HG03064 (cell line): ENCODE results near the gene TRMT44.
A peak's percentile ranks its signal among the peaks of the same experiment; 100 is the strongest.

Experiments used
- ATAC-seq: cut with Tn5 transposase; IDR thresholded peaks from one replicate; pipeline ENCODE4 v1.9.1; 2021; ENCODE audit warnings: low read depth; ENCODE audit not compliant: unreplicated experiment

TRMT44 gene, protein sequence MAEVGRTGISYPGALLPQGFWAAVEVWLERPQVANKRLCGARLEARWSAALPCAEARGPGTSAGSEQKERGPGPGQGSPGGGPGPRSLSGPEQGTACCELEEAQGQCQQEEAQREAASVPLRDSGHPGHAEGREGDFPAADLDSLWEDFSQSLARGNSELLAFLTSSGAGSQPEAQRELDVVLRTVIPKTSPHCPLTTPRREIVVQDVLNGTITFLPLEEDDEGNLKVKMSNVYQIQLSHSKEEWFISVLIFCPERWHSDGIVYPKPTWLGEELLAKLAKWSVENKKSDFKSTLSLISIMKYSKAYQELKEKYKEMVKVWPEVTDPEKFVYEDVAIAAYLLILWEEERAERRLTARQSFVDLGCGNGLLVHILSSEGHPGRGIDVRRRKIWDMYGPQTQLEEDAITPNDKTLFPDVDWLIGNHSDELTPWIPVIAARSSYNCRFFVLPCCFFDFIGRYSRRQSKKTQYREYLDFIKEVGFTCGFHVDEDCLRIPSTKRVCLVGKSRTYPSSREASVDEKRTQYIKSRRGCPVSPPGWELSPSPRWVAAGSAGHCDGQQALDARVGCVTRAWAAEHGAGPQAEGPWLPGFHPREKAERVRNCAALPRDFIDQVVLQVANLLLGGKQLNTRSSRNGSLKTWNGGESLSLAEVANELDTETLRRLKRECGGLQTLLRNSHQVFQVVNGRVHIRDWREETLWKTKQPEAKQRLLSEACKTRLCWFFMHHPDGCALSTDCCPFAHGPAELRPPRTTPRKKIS

GRCh38 chr4:8440492-8441311 is at the start of gene TRMT44, which contains the start of gene ACOX3:
Gene TRMT44 (plus strand): TSS chr4:8440777. CDS start chr4:8440823, 46 bp downstream.
Gene ACOX3 (minus strand): TSS chr4:8440723. CDS start chr4:8416521, 24,202 bp downstream.
- peak; percentile 90 for ATAC-seq

DNA sequence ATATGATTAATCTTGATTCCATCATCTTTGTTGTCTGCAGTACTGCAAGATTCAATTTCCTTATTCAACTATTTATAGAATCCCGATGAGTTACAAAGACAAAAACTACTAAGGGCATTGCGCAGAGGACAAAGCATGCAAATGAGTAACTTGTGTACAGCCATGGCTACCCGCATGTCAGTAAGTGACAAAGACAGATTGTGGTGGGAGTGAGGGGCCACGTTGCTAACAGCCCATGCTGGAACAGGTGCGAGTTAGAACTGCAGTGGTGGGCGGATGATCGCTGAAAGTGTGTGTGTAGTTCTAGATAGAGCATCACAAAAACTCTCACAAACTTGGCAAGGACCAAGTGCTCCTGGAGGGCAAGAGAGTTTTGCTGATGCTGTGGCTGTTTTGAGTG is 49.5 kb upstream of the TRMT44 start:
- ATAC-seq = no peak

DNA sequence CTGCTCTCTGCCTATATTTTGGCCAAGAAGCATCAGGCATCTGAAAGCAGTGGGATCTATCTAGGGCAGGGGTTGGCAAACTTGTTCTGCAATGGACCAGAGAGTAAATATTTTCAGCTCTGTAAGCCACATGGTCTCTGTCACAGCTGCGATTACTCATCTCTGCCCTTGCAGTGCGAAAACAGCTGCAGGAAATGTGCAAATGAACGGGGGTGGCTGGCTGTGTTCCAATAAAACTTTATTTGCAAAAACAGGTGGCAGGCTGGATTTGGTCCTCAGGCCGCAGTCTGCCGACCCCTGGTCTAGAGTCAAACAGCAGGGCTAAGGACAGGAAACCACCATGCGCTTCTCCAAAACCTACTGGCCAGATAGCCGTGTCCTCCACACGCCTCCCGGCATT is 48.6 kb upstream of the TRMT44 start:
- peak; percentile 84 for ATAC-seq

DNA sequence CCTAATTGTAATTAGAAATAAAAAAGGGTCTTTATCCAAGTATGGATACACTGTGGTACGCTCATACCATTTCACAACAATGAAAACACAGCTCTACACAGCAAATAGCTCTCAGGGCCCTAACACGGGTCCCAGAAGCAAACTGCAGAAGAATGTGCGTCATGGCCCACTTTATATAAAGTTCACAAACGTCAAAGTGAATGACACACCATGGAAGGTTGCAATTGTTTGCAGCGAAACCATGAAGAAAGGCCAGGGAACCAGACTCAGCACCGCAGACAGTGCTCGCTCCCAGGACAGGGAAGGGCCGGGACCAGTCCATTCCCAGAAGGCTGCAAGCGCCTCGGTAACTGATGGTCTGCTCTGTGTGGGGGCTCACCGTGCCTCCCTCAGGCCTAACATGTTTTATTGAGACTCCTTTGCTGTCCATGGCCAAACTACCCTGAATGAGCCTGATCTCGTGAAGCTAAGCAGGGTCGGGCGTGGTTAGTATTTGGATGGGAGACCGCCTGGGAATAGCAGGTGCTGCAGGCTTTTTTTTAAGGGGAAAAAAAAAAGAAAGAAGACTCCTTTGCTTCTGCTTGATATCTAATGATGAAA is 47.9 kb upstream of the TRMT44 start:
- no peak for ATAC-seq

DNA sequence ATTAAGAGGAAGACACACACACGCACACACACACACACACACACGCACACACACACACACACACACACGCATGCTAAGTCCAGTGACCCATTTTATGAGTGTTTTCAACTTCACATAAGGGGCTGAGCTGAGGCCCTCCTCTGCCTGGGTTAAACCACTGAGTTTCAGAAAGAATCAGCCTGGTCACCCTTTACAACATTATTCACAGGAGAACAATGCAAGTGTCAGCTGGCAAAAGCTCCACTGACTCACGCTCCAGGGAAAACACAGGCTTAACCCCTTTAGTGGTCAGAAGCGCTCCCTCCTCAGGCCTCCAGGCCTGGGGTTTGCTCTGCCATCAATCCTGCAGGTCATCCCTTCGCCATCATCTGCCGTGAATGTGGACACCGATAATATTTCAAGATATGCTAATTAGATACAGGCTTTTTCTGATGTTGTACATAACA is 47.0 kb upstream of the TRMT44 start:
- no peak for ATAC-seq

GRCh38 chr4:8394061-8394519 is 46.5 kb upstream of the TRMT44 start:
- ATAC-seq = no peak

GRCh38 chr4:8394806-8395205 is 45.8 kb upstream of the TRMT44 start:
- no peak for ATAC-seq

GRCh38 chr4:8395504-8396296 is 44.9 kb upstream of the TRMT44 start:
- no peak for ATAC-seq

GRCh38 chr4:8396762-8397406 is 43.7 kb upstream of the TRMT44 start:
- no peak for ATAC-seq

GRCh38 chr4:8398347-8398746 is 42.2 kb upstream of the TRMT44 start:
- ATAC-seq = no peak

GRCh38 chr4:8399298-8399697 is 41.3 kb upstream of the TRMT44 start:
- no peak for ATAC-seq

DNA sequence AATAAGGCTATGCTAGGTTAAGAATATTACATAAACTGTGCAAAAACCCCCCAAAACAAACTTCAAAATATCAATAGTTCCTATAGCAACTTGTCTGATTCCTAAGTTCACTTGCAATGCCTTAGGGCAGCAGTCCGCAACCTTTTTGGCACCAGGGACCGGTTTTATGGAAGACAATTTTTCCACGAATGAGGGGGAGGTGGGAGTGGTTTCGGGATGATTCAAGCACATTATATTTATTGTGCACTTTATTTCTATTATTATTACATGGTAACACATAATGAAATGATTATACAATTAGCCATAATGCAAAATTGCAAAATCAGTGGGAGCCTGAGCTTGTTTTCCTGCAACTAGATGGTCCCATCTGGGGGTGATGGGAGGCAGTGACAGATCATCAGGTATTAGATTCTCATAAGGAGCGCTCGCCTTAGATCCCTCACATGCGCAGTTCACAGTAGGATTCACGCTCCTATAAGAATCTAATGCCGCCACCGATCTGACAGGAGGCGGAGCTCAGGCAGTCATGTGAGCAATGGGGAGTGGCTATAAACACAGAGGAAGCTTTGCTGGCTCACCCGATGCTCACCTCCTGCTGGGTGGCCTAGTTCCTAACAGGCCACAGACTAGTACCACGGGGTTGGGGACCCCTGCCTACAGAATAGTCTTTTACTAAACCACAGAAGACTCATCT is 39.8 kb upstream of the TRMT44 start:
- no peak for ATAC-seq

GRCh38 chr4:8401665-8402064 is 38.9 kb upstream of the TRMT44 start:
- ATAC-seq = no peak

- no peak for ATAC-seq
Measured at GRCh38 chr4:8402181-8402597, 38.4 kb upstream of the TRMT44 start.

DNA sequence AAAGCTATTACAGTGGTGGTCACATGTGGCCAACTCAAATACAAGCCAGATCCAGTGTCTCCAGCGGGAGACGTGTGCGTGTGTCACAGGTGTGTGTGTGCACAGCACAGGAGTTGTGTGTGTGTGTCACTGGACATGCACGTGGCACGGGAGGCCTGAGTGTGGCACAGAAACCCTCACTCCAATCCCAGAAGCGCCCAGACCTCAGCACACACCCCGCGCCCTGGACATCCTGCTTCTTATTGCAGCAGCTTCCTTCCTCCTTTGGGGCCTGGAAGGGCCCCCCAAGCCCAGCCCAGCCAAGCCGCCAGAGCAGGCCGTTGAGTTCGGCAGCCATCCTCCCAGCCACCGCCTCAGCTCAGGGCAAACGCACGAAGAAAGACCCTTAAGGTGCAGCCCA is 37.9 kb upstream of the TRMT44 start:
- no peak for ATAC-seq

GRCh38 chr4:8403173-8403753 is 37.3 kb upstream of the TRMT44 start:
- no peak for ATAC-seq

GRCh38 chr4:8403976-8404375 is 36.6 kb upstream of the TRMT44 start:
- no peak for ATAC-seq
